Activated gamma-delta T cell treated with anti-CD3 and anti-CD28 coated beads, Interleukin-2, amount 50 U/mL, for 16 hours (primary cell): Measurements from ENCODE around the gene KCND3.
A peak's percentile ranks its signal among the peaks of the same experiment; 100 is the strongest.

Experiments
- DNase-seq: peaks from one replicate; pipeline ENCODE4 v3.0.0-alpha.2; 2020; ENCODE audit warnings: low read depth

KCND3 gene

GRCh38 chr1:111739925-111740765 lies 249.3 kb downstream of the KCND3 start:
- DNase-seq: no peak

DNA sequence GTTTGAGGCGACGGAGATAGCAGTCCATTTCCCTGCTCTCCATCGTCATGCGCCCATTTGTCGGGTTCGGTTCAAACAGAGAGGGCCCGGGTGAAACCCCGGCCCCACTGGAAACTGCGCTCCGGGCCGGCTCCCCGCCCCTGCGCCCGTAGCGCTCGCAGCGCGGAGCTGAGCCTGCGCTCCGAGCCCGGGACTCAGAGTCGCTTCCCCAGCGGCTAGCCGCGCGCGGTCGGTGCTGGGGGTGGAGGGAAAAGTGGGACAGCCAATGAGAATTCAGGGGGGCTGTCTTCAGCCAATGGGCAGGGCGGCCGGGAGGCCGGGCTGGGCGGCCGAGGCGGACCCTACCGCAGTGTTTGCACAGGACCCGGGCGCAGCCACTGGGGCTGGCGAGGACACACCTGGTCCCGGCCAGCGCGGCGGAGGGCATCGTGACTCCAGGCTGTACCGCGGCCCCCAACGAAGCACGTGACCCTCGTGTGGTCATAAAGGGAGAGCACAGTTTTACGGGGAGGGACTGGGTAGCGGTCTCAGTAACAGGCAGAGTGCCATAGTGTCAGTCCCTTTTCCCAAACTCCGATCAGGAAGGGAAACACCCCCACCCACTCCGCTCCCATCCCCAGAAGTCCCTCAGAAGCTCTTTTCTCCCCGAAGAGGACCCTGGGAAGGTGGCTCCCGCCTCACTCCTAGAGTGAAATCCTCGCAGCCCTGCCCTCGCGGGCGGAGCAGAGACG lies 250.1 kb downstream of the KCND3 start, which contains the start of gene INKA2:
Gene INKA2, minus strand, starts transcription at position 202 of the 731 bp plus-strand sequence. Its CDS starts 153 bp downstream, at position 49.
- DNase-seq: peak; percentile 42

- peak; percentile 15 for DNase-seq
Observed at GRCh38 chr1:111738436-111739193, 250.9 kb downstream of the KCND3 start.

- no peak for DNase-seq
Observed at GRCh38 chr1:111738133-111738435, 251.4 kb downstream of the KCND3 start.

GRCh38 chr1:111737216-111738132 lies 252.0 kb downstream of the KCND3 start:
- DNase-seq: no peak

DNA sequence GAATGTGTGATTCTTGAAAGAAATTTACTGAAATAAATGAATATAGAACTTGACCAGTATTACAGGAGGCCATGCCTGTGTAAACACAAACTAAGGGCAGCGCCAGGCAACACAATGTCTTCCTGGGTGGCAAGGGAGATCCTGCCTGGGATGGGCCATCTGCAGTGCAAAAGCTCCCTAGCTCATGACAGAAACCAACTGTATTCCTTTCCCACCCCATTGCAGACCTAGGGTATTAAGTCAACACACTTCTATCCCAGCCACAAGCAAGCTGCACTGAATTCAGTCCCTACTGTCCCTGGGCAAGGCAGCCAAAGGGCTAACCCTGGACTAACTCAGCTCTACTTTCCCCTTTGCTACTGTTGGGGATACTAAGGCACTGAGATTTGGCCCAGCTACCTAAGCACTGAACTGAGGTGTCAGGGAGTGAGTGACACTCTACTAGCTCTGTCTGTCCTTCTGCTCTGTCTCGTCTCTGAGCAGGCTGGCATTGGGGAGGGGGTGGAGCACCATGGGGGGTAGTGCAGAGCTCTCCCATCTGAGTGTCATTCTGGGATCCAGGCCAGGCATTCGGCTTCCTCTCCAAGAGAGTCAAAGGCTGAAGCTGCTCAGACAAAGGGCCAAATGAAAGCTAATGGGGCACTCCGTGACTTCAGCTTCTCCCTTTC lies 252.8 kb downstream of the KCND3 start:
- DNase-seq: no peak

DNA sequence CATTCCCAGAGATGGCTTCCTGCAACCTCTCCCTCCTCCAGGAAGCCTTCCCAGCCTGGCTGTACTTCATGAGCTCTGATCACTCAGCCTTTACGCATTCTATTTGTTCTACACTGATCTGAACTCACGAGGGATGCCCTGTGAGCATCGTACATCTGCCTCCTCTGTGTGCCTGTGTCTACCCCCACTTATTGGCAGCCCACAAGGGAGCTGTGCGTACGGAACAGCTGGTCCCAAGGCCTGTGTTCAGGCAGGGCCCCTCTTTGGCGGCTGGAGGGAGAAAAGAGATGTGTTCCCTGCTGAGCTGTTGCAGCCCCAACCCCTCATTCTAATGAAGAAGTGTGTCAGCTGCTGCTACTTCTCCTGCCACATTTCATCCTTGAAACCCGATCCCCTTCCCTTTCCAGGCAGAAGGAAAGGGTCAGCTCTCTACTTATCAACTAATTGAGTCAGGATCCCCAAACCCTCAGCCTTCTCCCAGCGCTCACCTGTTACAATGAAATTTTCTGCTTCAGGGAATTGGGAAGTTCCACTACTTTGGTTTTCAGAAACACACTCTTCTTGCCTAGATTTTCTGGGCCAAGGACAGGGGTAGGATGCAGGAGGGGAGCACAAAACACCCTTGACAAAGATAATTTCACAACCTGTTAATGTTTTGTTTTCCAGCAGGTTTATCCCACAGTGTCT lies 253.5 kb downstream of the KCND3 start:
- no peak for DNase-seq

DNA sequence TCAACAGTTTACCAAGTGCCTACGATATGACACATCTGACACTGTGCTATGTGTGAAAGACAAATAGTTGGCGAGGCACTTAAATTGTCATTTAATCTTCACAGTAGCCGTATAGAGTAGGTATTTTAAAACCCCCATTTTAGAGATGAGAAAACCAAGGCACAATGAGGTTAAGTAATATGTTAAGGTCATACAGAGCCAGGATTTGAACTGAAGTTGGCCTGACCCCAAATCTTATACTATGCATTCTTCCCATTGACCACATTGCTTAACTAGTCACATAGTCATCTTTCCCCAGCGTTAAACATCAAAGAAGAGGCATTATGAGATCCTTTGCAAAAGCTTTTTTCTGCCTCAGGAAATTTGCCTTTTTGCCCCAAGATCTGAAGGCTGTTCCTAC lies 254.1 kb downstream of the KCND3 start:
- no peak for DNase-seq

DNA sequence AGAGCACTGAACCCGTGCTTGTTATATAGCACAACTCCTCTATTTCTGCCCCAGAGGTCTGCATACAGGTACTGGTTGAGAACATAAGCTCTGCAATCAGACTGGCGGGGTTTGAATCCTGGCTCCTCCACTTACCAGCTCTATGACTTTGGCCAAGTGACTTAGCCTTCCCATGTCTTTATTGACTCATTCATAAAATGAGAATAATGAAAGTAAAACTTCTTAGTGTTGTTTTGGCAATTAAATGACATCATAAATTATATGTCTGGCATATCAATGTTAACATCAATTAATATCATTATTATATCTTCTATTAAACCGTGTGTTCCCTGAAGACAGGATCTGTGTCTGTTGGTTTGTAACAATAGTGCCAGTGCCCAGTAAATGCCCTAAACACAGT lies 254.6 kb downstream of the KCND3 start:
- no peak for DNase-seq

DNA sequence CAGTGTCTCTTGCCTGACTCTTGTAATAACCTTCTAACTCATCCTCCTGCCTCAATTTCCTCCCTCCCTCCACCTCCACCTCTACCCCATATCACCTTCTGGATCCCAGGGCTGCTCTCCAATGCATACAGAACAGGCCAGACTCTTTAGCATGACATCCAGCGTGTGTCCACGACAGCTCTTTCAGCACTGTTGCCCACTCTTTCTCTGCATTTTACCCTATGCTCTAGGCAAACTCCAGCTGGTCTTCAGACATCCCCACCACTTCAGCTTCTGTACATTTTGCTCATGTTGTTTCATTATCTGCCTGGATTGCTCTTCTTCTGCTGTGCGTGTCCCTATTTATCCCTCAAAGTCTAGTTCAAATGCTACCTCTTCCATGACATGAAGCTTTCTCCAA lies 255.0 kb downstream of the KCND3 start:
- no peak for DNase-seq

DNA sequence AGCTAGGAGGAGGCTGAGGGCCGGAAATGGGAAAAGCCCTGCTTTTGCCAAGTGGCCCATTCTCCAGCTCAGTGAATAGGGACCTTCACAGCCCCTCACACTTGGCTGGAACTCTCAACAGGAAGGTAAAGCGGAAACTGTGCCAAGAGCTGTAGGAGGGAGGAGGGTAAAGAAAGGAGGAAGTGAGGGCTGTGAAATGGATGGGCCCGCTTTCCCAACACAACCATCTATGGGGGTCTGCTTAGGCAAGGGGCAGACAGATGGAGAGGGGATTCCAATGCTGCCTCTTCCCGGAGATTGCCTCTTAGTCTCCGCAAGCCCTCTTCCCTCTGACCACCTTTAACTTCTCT lies 255.5 kb downstream of the KCND3 start:
- no peak for DNase-seq

DNA sequence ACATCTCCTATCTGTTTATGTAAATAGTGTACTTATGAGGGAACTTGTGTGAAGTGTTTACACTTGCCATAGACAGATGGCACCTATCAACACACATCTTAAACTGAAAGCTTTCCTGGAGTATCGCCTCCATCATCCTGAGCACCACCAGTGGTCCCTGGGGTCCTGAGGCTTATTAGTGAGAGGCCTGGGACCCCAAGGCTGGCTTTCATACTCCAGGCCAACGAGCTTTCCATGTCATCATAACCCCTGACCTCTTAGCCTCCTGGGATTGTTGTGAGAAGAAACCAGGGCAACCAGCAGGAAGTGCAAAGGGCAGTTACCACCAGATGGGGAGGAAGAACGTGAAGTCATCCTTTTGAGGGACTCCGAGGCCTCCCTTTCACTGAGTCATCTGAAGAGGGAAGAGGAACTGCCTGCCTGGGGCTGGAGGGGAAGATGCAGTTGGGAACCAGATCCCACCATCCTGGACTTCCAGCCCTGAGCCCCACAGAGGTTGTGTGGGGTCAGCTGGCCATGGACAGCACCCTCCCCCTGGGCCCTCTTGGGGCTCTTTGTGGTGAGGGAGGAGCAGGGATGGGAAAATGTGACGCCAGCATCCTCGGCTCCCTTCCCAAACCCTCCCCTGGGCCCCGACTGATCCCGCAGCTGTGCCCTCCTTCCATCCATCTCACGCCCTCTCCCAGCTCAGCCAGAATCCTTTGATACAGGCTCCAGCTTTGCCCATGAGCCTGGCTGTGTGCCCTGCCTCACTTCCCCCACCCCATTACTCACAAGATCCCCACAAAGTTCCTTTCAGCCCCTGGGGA lies 256.1 kb downstream of the KCND3 start:
- DNase-seq: no peak

- DNase-seq: no peak
Observed at GRCh38 chr1:111732718-111733117, 256.8 kb downstream of the KCND3 start.

GRCh38 chr1:111731956-111732355 lies 257.5 kb downstream of the KCND3 start:
- no peak for DNase-seq

GRCh38 chr1:111730706-111731105 lies 258.8 kb downstream of the KCND3 start:
- no peak for DNase-seq

DNA sequence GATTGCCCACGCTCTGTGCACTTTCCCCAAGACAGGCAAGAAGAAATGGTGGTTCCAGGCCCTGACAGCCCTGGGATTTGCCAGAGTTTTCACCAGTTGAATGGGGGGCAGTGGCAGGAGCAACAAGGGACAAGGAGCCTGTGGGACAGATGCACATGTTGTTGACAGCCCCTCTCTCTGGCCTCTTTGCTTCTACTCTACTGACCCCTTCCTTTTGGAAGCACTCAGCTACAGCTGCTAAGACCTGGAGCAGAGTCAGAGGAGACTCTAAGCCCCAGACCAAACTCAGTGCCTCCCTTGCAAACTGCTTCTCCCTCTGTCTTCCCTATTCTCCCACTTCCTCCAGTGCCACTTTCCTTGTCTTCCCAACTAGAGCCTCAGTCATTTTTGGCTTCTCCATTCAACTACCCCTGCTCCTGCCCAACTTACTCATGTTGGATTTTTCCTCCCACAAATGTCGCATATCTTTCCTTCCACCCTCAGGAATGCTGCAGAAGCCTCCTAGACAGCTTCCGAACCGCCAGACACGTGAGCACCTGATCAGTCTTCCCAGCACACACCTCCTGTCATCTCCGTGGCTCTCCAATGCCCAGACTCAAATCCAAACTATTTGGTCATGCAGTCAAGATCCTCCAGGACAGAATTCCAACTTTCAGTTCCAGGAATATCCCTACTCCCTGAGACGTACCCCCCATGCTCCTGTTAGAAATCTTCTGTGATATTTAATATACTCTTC lies 259.4 kb downstream of the KCND3 start:
- DNase-seq: no peak

GRCh38 chr1:111729271-111729921 lies 260.1 kb downstream of the KCND3 start:
- DNase-seq: no peak

- no peak for DNase-seq
Observed at GRCh38 chr1:111727056-111727455, 262.4 kb downstream of the KCND3 start.

- DNase-seq: no peak
Observed at GRCh38 chr1:111725192-111725591, 264.3 kb downstream of the KCND3 start.
